Spleen (tissue), 11 donors: Measurements from ENCODE around the gene ZNRF4. TPM values are rescaled to one million over a fixed set of nuclear protein-coding genes. Genes with fewer than 3 reads are reported as not detected.

Experiments
- DNase-seq: peaks from one replicate; pipeline ENCODE4 v3.0.0-alpha.2; 2020
- H3K27ac ChIP-seq, 8 donors: fragments of 200-600 bp; sonication (generic) in 7 of 8; 1 replicate in 4 of 8; 2 replicates in 4 of 8; pipeline versions ENCODE4 v1.5.0 to v1.8.0; 2016 to 2021; ENCODE audit warnings: inconsistent platforms in 4 of 8, mild to moderate bottlenecking in 4 of 8, moderate library complexity in 1 of 8
- H3K27me3 ChIP-seq, 7 donors: fragments of 200-600 bp; sonication (generic) in 6 of 7; replicated peaks in 1 of 7; 1 replicate in 4 of 7; 2 replicates in 3 of 7; pipeline versions ENCODE4 v1.5.0 to v1.8.0; 2016 to 2021; ENCODE audit warnings: inconsistent platforms in 3 of 7, mild to moderate bottlenecking in 1 of 7
- H3K36me3 ChIP-seq, 6 donors: fragments of 200-600 bp; sonication (generic) in 5 of 6; 1 replicate in 4 of 6; 2 replicates in 2 of 6; pipeline versions ENCODE4 v1.5.0 to v1.8.0; 2016 to 2021; ENCODE audit warnings: inconsistent platforms in 2 of 6
- H3K4me1 ChIP-seq, 6 donors: fragments of 200-600 bp; sonication (generic) in 5 of 6; 1 replicate in 3 of 6; 2 replicates in 3 of 6; pipeline versions ENCODE4 v1.5.0 to v1.8.0; 2016 to 2021; ENCODE audit warnings: inconsistent platforms in 3 of 6
- H3K4me3 ChIP-seq, 8 donors: fragments of 200-600 bp; sonication (generic) in 7 of 8; 1 replicate in 4 of 8; 2 replicates in 4 of 8; pipeline versions ENCODE4 v1.5.0 to v1.8.0; 2016 to 2021; ENCODE audit warnings: inconsistent platforms in 4 of 8, mild to moderate bottlenecking in 4 of 8, moderate library complexity in 2 of 8
- H3K9me3 ChIP-seq, 8 donors: fragments of 200-600 bp; sonication (generic) in 7 of 8; 1 replicate in 4 of 8; 2 replicates in 4 of 8; pipeline versions ENCODE4 v1.5.0 to v1.8.0; 2016 to 2021; ENCODE audit warnings: inconsistent platforms in 4 of 8
- CTCF ChIP-seq, 11 experiments: fragments of 200-600 bp in 7 of 11; fragments of 450-650 bp in 4 of 11; sonication (generic) in 4 of 11; IDR thresholded peaks in 8 of 11; conservative IDR thresholded peaks in 3 of 11; 1 replicate in 7 of 11; 2 replicates in 4 of 11; pipeline versions ENCODE4 v1.4.0 to v1.8.0; 2016 to 2021; ENCODE audit warnings: antibody characterized with exemption in 11 of 11, inconsistent platforms in 4 of 11, mild to moderate bottlenecking in 1 of 11
- POLR2A ChIP-seq, 3 donors: fragments of 450-650 bp; IDR thresholded peaks; one replicate each; pipeline ENCODE4 v1.5.1; 2017; ENCODE audit warnings: antibody characterized with exemption in 3 of 3, mild to moderate bottlenecking in 1 of 3
- POLR2AphosphoS5 ChIP-seq, 3 donors: sonication (generic); formaldehyde crosslinking; IDR thresholded peaks; one replicate each; pipeline ENCODE4 v1.5.1; 2017; ENCODE audit warnings: antibody characterized with exemption in 3 of 3
- WGBS, 5 donors: extraction: QIAGEN DNeasy Blood & Tissue Kit in 3 of 5; methylation state at CpG; one replicate each; pipeline versions ENCODE4 v1.1.5 to v1.1.7; 2013 to 2018; 5-methylcytosine and 5-hydroxymethylcytosine counted together
- intact Hi-C: fragments of 100-400 bp; cut with DNase I; formaldehyde crosslinking; loops from one replicate; pipeline ENCODE4 v1.15.0; 2023; ENCODE audit warnings: low total_unique reads
- polyA plus RNA-seq, 3 donors: library from polyadenylated mRNA; stranded (reverse); fragments of 200-250 nt; gene quantifications; one replicate each; pipeline ENCODE4 v1.2.1, GENCODE V29; 2013
- total RNA-seq, 7 donors: library from RNA; depleted of rRNA in 3 of 7; stranded (reverse); fragments of >200 nt in 3 of 7; fragmentation: NEBNext Ultra II Directional in 4 of 7; extraction: Animal tissue kit (Norgen Biotek cat#: 25700) in 4 of 7; gene quantifications; one replicate each; pipeline versions ENCODE4 v1.1.0 to v1.2.1, GENCODE V29; 2016 to 2021
- donor health status: healthy with polysubstance abuse.
- donor health status: DM: no; HTN: no; CAD: no; lungs with moderate emphysema.
- donor health status: DM: no; HTN: no; CAD: no.
- donor health status: Bipolar disorder and iron deficiency.
- donor health status: healthy.
- donor health status: DM: no; HTN: no; CAD: no.
- donor health status: DM: yes; HTN: yes; CAD: no.

Gene ZNRF4
- total and polyA plus RNA-seq, 10 donors: not detected

DNA sequence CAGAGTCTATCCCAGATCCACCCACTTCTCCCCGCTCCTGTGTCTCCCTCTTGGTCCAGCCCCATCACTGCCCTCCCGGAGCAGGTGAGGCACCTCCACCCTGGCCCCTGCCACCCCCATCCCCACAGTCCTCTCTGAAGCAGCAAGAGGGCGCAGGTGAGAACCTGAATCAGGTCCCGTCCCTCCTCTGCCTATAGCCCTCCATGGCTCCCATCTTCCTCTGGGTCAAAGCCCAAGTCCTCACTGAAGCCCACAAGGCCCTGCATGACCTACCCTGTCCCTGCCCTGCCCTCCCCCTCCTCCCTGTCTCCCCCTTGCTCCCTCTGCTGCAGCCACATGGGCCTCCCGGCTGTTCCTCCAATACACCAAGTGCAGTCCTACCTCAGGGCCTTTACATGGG, 10.8 kb upstream of the ZNRF4 start:
- Histone ChIP-seq H3K36me3 (no peaks in the 10 kb centered on the region), H3K9me3 (no peaks in the 10 kb centered on the region), H3K4me3 (no peak overlapping the region), H3K27ac (no peak overlapping the region), H3K27me3 (peaks cover 0 to 66% (median 10%) of the 10 kb centered on the region in 7 donors), H3K4me1 (no peaks in the 10 kb centered on the region)
- WGBS, 5 donors: 75 to 85% (median 76%) methylated on average over 5 of the region's 5 CpGs
- no peak for DNase-seq
- TF ChIP-seq POLR2A (IDR thresholded peaks at IDR 0.05) (no peak), CTCF (IDR thresholded peaks at IDR 0.05 in 8 of 11, conservative IDR thresholded peaks at IDR 0.05 in 3 of 11) (no peak), POLR2AphosphoS5 (IDR thresholded peaks at IDR 0.05) (no peak)
- intact Hi-C loops: no loop called here

GRCh38 chr19:5445071-5445470, 10.1 kb upstream of the ZNRF4 start:
- H3K4me1 ChIP-seq: no peaks in the 10 kb centered on the region
- no peak for DNase-seq
- no peak overlapping the region for H3K27ac ChIP-seq
- H3K9me3 ChIP-seq: no peaks in the 10 kb centered on the region
- no peak overlapping the region for H3K4me3 ChIP-seq
- H3K36me3 ChIP-seq: no peaks in the 10 kb centered on the region
- WGBS, 5 donors: 0 to 41% (median 3%) methylated on average over 1 to 2 of the region's 2 CpGs
- H3K27me3 ChIP-seq: peaks cover 0 to 66% (median 7%) of the 10 kb centered on the region in 7 donors
- intact Hi-C loops: no loop called here
- TF ChIP-seq CTCF (IDR thresholded peaks at IDR 0.05 in 8 of 11, conservative IDR thresholded peaks at IDR 0.05 in 3 of 11) (no peak), POLR2AphosphoS5 (IDR thresholded peaks at IDR 0.05) (no peak), POLR2A (IDR thresholded peaks at IDR 0.05) (no peak)

DNA sequence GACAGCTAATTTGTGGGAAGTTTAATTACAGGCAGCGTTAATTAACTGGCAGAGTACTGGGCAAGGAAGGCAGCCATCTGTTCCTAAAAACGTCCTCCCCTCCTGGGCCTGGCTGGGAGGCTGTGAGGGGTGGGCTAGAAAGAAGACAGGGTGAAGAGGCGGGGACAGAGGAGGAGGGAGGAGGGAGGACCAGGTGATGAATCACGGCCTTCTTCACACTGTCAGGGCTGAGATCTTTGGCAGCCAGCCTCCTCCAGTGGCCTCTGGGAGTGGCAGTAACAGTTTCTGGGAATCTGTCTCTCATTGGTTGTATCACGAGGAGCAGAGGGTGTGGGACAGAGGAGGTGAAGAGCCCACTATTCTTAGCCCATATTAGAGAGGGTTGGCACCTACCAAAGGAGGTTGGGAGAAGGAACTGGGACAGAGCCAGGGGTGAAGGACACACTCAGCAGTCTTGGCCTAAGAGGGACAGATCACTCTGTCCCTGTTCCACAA, 9.6 kb upstream of the ZNRF4 start:
- no peak overlapping the region for H3K4me3 ChIP-seq
- intact Hi-C loops: no loop called here
- H3K9me3 ChIP-seq: no peaks in the 10 kb centered on the region
- TF ChIP-seq POLR2AphosphoS5 (IDR thresholded peaks at IDR 0.05) (no peak), CTCF (IDR thresholded peaks at IDR 0.05 in 8 of 11, conservative IDR thresholded peaks at IDR 0.05 in 3 of 11) (no peak), POLR2A (IDR thresholded peaks at IDR 0.05) (no peak)
- peaks cover 0 to 68% (median 7%) of the 10 kb centered on the region in 7 donors for H3K27me3 ChIP-seq
- 30 to 47% (median 39%) methylated on average over 5 of the region's 5 CpGs for WGBS, 5 donors
- H3K27ac ChIP-seq: no peak overlapping the region
- H3K36me3 ChIP-seq: no peaks in the 10 kb centered on the region
- no peaks in the 10 kb centered on the region for H3K4me1 ChIP-seq
- DNase-seq: no peak

GRCh38 chr19:5447700-5448311, 7.4 kb upstream of the ZNRF4 start:
- Histone ChIP-seq H3K36me3 (no peaks in the 10 kb centered on the region), H3K4me3 (no peak overlapping the region), H3K27ac (no peak overlapping the region), H3K9me3 (peaks cover 0 to 2% (median under 1%) of the 10 kb centered on the region in 8 donors), H3K27me3 (peaks cover 0 to 80% (median 13%) of the 10 kb centered on the region in 7 donors), H3K4me1 (no peaks in the 10 kb centered on the region)
- DNase-seq: no peak
- TF ChIP-seq POLR2AphosphoS5 (IDR thresholded peaks at IDR 0.05) (no peak), CTCF (IDR thresholded peaks at IDR 0.05 in 8 of 11, conservative IDR thresholded peaks at IDR 0.05 in 3 of 11) (no peak), POLR2A (IDR thresholded peaks at IDR 0.05) (no peak)
- WGBS, 5 donors: 40 to 52% (median 46%) methylated on average over 15 of the region's 15 CpGs
- intact Hi-C loops: no loop called here
